NCI-H187 (cell line): Measurements from ENCODE around the gene CRYM.
"Not testable (repeated sequence)": the region's sequence is repeated elsewhere in the genome, so short reads cannot be mapped to it uniquely, and the experiment has no call there.

Source experiments
- DNase-seq, 2 experiments: peaks; one replicate each; lab custom pipeline; 2025; lab: John Stamatoyannopoulos, UW

Gene CRYM

GRCh38 chr16:21279501-21279900 lies 1.4 kb upstream of the CRYM start:
- DNase-seq, result no peak

GRCh38 chr16:21277045-21277926 lies 804 bp downstream of the CRYM start:
- no peak for DNase-seq

- no peak for DNase-seq
Measured at GRCh38 chr16:21276090-21276489, 2.0 kb downstream of the CRYM start.

- DNase-seq, result no peak
Measured at GRCh38 chr16:21275529-21275928, 2.6 kb downstream of the CRYM start.

- no peak for DNase-seq
Measured at GRCh38 chr16:21274172-21274726, 3.8 kb downstream of the CRYM start.

- not testable (repeated sequence) for DNase-seq
Measured at GRCh38 chr16:21272763-21273162, 5.3 kb downstream of the CRYM start.

GRCh38 chr16:21272253-21272652 lies 5.8 kb downstream of the CRYM start:
- no peak for DNase-seq

- DNase-seq, result no peak
Measured at GRCh38 chr16:21268236-21268635, 9.9 kb downstream of the CRYM start.

GRCh38 chr16:21267298-21267697 lies 10.8 kb downstream of the CRYM start:
- no peak for DNase-seq

GRCh38 chr16:21265104-21265837 lies 12.8 kb downstream of the CRYM start:
- DNase-seq, result no peak

- DNase-seq, result no peak
Measured at GRCh38 chr16:21264571-21265036, 13.5 kb downstream of the CRYM start.

GRCh38 chr16:21263640-21264570 lies 14.2 kb downstream of the CRYM start:
- DNase-seq, result no peak

- DNase-seq, result no peak
Measured at GRCh38 chr16:21262779-21263639, 15.1 kb downstream of the CRYM start.

- no peak for DNase-seq
Measured at GRCh38 chr16:21260870-21261791, 17.0 kb downstream of the CRYM start.

GRCh38 chr16:21257284-21257683 lies 20.8 kb downstream of the CRYM start:
- DNase-seq, result no peak

GRCh38 chr16:21256636-21257035 lies 21.5 kb downstream of the CRYM start:
- no peak for DNase-seq

- DNase-seq, result no peak
Measured at GRCh38 chr16:21253470-21253869, 24.6 kb downstream of the CRYM start.

- DNase-seq, result no peak
Measured at GRCh38 chr16:21250072-21250923, 27.8 kb downstream of the CRYM start.

- DNase-seq, result not testable (repeated sequence)
Measured at GRCh38 chr16:21248179-21248578, 29.9 kb downstream of the CRYM start.
